Skeletal muscle tissue (tissue), 4 donors: ENCODE results near the gene B3GALNT1. TPM values are rescaled to one million over a fixed set of nuclear protein-coding genes. Genes with fewer than 3 reads are reported as not detected.

Source experiments
- H3K27ac ChIP-seq: one replicate; pipeline ENCODE4 v1.7.0; 2013; ENCODE audit warnings: mild to moderate bottlenecking, low read depth, low read length, inconsistent platforms
- H3K27me3 ChIP-seq, 3 donors: one replicate each; pipeline ENCODE4 v1.7.0; 2013; ENCODE audit warnings: low read length in 3 of 3; ENCODE audit not compliant: control insufficient read depth in 3 of 3, insufficient read depth in 3 of 3
- H3K36me3 ChIP-seq, 3 donors: one replicate each; pipeline ENCODE4 v1.7.0; 2013; ENCODE audit warnings: low read length in 3 of 3; ENCODE audit not compliant: control insufficient read depth in 3 of 3, insufficient read depth in 3 of 3
- H3K4me1 ChIP-seq, 3 donors: one replicate each; pipeline ENCODE4 v1.7.0; 2013; ENCODE audit warnings: low read length in 3 of 3, mild to moderate bottlenecking in 3 of 3; ENCODE audit not compliant: control insufficient read depth in 3 of 3, insufficient read depth in 3 of 3
- H3K4me3 ChIP-seq, 3 donors: one replicate each; pipeline ENCODE4 v1.7.0; 2013; ENCODE audit warnings: low read length in 3 of 3
- H3K9ac ChIP-seq, 3 donors: one replicate each; pipeline ENCODE4 v1.7.0; 2013; ENCODE audit warnings: low read length in 3 of 3, mild to moderate bottlenecking in 3 of 3, moderate library complexity in 2 of 3, low read depth in 1 of 3
- H3K9me3 ChIP-seq, 3 donors: one replicate each; pipeline ENCODE4 v1.7.0; 2013; ENCODE audit warnings: low read length in 3 of 3; ENCODE audit not compliant: control insufficient read depth in 3 of 3
- total RNA-seq: library from RNA; depleted of rRNA; stranded (reverse); fragments of >200 nt; gene quantifications from one replicate; pipeline ENCODE4 v1.2.3, GENCODE V29; 2014
- donor health status: Osteomylitis.

B3GALNT1 gene, protein sequence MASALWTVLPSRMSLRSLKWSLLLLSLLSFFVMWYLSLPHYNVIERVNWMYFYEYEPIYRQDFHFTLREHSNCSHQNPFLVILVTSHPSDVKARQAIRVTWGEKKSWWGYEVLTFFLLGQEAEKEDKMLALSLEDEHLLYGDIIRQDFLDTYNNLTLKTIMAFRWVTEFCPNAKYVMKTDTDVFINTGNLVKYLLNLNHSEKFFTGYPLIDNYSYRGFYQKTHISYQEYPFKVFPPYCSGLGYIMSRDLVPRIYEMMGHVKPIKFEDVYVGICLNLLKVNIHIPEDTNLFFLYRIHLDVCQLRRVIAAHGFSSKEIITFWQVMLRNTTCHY
- 18.8 TPM for total RNA-seq

DNA sequence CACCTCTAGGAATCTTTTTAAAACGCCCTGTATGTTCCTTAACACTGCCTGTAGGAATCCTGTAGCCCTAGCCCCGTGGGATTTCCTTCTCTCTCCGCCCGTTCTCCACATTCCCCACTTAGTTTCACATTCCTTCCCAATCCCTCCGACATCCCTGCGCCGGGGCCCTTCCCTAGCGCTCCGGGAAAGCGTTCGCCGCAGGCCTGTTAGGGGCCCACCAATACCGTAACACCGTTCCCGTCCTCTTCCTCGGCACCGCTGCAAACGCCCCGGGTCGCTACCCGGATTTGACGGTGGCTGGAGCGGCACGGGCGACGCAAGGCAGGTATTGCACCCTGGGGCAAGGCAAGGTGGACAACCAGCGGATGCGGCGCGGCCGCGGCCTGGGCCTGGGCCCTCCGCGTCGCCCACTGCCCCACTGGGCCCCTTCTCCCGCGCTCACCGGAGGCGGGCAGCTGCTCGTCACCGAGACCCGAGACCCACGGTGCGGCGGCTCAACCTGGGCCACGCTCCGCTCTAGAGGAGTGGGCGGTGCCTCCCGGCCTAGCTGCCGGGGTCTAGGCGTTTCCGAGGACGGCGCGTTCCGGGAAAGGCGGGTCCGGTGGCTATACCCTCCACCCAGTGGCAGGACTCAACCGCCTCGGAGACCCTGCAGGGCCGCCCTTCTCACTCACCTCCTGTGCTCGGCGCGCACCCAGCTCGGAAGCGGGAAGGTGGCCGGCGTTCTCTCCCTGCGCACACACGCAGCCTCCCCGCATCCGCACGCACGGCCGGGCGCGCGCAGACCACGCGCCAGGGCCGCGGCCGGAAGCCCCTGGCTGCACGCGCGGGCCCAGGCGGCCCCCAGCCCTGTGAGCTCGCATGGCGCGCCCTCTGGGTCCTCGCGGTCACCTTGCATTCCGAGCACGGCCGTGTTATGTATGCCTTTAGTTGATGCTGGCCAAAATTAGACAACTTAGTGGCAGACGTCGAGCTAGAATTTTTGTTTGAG, at the start of gene B3GALNT1:
TSS of gene B3GALNT1 (minus strand) at position 789 of the 991 bp plus-strand sequence. CDS start 18,595 bp downstream, outside the sequence.
- H3K27ac ChIP-seq, result no peak within 1 kb of the TSS
- peak within 1 kb of the TSS; percentile 55 to 80 (median 71) for H3K9ac ChIP-seq
- peaks cover 0 to 6% (median 3%) of the 10 kb centered on the region in 3 donors for H3K27me3 ChIP-seq
- no peaks in the 10 kb centered on the region for H3K36me3 ChIP-seq
- H3K4me1 ChIP-seq, result peaks cover 2 to 13% (median 4%) of the 10 kb centered on the region in 3 donors
- peak within 1 kb of the TSS; percentile 77 to 83 (median 80) for H3K4me3 ChIP-seq
- H3K9me3 ChIP-seq, result no peaks in the 10 kb centered on the region

DNA sequence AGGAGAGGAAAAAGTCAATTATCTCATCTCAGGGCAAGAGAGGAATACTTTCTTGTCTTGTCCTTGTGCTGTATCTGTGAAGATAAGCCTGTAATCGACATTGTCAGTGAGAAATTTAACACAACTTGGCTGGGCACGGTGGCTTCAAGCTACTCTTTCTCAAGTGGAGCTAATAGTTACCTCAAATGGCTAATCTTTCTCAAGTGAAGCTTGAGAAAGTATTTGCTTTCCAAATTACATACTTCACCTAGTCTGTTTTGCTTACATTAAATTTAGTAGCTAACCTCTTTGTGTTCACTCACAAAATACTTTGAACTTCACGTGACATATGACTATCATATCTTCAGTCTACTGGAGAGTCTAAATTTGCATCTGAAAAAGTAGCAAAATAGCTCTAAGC, 48.3 kb upstream of the B3GALNT1 start:
- Histone ChIP-seq H3K4me1 (no peaks in the 10 kb centered on the region), H3K27ac (no peak overlapping the region), H3K9ac (no peak overlapping the region), H3K9me3 (no peaks in the 10 kb centered on the region), H3K4me3 (no peak overlapping the region), H3K36me3 (no peaks in the 10 kb centered on the region), H3K27me3 (no peaks in the 10 kb centered on the region)

- Histone ChIP-seq H3K36me3 (no peaks in the 10 kb centered on the region), H3K27ac (no peak overlapping the region), H3K4me3 (no peak overlapping the region), H3K27me3 (no peaks in the 10 kb centered on the region), H3K9ac (no peak overlapping the region), H3K9me3 (no peaks in the 10 kb centered on the region), H3K4me1 (no peaks in the 10 kb centered on the region)
These were observed 44.9 kb upstream of the B3GALNT1 start for GRCh38 chr3:161150001-161150525.

DNA sequence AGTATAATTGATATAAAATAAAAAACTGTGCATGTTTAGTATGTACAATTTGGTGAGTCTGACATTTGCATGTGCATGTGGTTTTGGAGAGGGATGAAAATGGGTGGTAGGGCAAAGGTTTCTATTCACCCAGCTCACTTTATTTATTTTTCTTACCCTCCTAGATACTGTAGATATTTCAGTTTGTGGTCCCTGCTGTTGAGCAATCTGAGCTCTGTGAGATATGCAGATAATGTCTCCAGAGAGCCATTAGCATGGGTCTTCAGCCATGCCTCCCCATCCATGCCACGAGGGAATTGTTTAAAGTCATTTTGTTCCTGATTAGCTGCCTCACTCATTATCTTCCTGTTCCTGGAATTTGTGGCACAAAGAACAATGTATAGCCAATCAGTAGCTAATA, 44.4 kb upstream of the B3GALNT1 start:
- no peak overlapping the region for H3K4me3 ChIP-seq
- no peaks in the 10 kb centered on the region for H3K9me3 ChIP-seq
- no peaks in the 10 kb centered on the region for H3K27me3 ChIP-seq
- H3K27ac ChIP-seq, result no peak overlapping the region
- no peaks in the 10 kb centered on the region for H3K36me3 ChIP-seq
- H3K9ac ChIP-seq, result no peak overlapping the region
- no peaks in the 10 kb centered on the region for H3K4me1 ChIP-seq

DNA sequence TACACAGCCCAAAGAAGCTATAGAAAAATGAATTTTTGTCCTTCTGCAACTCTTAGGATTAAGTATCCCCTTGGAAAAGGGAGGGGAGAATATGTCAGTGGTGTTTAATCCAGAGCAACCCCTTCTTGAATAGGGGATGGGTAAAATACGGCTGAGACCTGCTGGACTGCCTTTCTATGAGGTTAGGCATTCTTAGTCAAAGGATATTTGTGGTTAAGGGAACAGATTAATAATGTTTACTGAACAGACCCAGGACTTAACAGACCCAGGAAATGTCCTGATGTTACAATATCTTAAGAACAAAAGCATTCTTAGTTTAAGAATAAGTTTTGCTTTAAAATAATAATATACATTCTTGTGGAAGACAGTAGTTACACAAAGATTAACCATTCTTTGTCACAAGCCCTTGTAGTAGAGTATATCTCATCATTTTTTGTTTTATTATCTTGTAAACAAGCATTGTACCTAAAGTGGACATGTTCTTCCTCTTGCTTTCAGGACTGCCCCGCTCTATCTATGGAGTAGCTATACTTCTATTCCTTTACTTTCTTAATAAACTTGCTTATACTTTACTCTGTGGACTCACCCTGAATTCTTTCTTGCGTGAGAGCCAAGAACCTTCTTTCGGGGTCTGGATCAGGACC, 43.8 kb upstream of the B3GALNT1 start:
- Histone ChIP-seq H3K36me3 (no peaks in the 10 kb centered on the region), H3K4me1 (no peaks in the 10 kb centered on the region), H3K27me3 (no peaks in the 10 kb centered on the region), H3K27ac (no peak overlapping the region), H3K4me3 (no peak overlapping the region), H3K9ac (no peak overlapping the region), H3K9me3 (no peaks in the 10 kb centered on the region)

GRCh38 chr3:161142486-161142885, 37.3 kb upstream of the B3GALNT1 start:
- Histone ChIP-seq H3K9me3 (no peaks in the 10 kb centered on the region), H3K9ac (no peak overlapping the region), H3K27ac (no peak overlapping the region), H3K36me3 (no peaks in the 10 kb centered on the region), H3K4me3 (no peak overlapping the region), H3K27me3 (no peaks in the 10 kb centered on the region), H3K4me1 (no peaks in the 10 kb centered on the region)

GRCh38 chr3:161139686-161140085, 34.5 kb upstream of the B3GALNT1 start:
- H3K9me3 ChIP-seq, result no peaks in the 10 kb centered on the region
- H3K27me3 ChIP-seq, result no peaks in the 10 kb centered on the region
- no peaks in the 10 kb centered on the region for H3K36me3 ChIP-seq
- H3K27ac ChIP-seq, result no peak overlapping the region
- H3K9ac ChIP-seq, result no peak overlapping the region
- no peaks in the 10 kb centered on the region for H3K4me1 ChIP-seq
- no peak overlapping the region for H3K4me3 ChIP-seq

- H3K4me1 ChIP-seq, result no peaks in the 10 kb centered on the region
- no peaks in the 10 kb centered on the region for H3K36me3 ChIP-seq
- no peak overlapping the region for H3K4me3 ChIP-seq
- H3K27me3 ChIP-seq, result no peaks in the 10 kb centered on the region
- no peaks in the 10 kb centered on the region for H3K9me3 ChIP-seq
- H3K9ac ChIP-seq, result no peak overlapping the region
- no peak overlapping the region for H3K27ac ChIP-seq
These were observed 32.1 kb upstream of the B3GALNT1 start for GRCh38 chr3:161137260-161137659.

GRCh38 chr3:161132391-161132790, 27.2 kb upstream of the B3GALNT1 start:
- H3K4me3 ChIP-seq, result no peak overlapping the region
- no peaks in the 10 kb centered on the region for H3K36me3 ChIP-seq
- no peak overlapping the region for H3K9ac ChIP-seq
- no peaks in the 10 kb centered on the region for H3K9me3 ChIP-seq
- no peaks in the 10 kb centered on the region for H3K4me1 ChIP-seq
- H3K27ac ChIP-seq, result no peak overlapping the region
- no peaks in the 10 kb centered on the region for H3K27me3 ChIP-seq
